ENCODE measurements around the gene GSN. TPM values are rescaled to one million over a fixed set of nuclear protein-coding genes. Genes with fewer than 3 reads are reported as not detected.
A peak's percentile ranks its signal among the peaks of the same experiment; 100 is the strongest.

Gene GSN
- total and polyA plus RNA-seq, 4 donors: 133 to 468 (median 233) TPM

GRCh38 chr9:121302341-121302740 lies 34.4 kb downstream of the GSN start:
- ATAC-seq (ENCODE audit: insufficient read depth, low FRiP score) (no peak), DNase-seq (no peak)
- H3K4me3 ChIP-seq: no peak overlapping the region
- H3K27me3 ChIP-seq (ENCODE audit: control insufficient read depth in 3 of 3, insufficient read depth in 3 of 3, low read length in 2 of 3): no peaks in the 10 kb centered on the region
- H3K4me1 ChIP-seq (ENCODE audit: control insufficient read depth in 5 of 5, insufficient read depth in 5 of 5, low read length in 5 of 5): peaks cover 0 to 16% (median 10%) of the 10 kb centered on the region in 5 donors
- H3K27ac ChIP-seq (ENCODE audit: low read depth in 1 of 2, low read length in 1 of 2): peak overlapping the region in 1 of 2 donors; percentile 8
- TF ChIP-seq, protein P1, sequence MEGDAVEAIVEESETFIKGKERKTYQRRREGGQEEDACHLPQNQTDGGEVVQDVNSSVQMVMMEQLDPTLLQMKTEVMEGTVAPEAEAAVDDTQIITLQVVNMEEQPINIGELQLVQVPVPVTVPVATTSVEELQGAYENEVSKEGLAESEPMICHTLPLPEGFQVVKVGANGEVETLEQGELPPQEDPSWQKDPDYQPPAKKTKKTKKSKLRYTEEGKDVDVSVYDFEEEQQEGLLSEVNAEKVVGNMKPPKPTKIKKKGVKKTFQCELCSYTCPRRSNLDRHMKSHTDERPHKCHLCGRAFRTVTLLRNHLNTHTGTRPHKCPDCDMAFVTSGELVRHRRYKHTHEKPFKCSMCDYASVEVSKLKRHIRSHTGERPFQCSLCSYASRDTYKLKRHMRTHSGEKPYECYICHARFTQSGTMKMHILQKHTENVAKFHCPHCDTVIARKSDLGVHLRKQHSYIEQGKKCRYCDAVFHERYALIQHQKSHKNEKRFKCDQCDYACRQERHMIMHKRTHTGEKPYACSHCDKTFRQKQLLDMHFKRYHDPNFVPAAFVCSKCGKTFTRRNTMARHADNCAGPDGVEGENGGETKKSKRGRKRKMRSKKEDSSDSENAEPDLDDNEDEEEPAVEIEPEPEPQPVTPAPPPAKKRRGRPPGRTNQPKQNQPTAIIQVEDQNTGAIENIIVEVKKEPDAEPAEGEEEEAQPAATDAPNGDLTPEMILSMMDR (IDR thresholded peaks at IDR 0.05; ENCODE audit: control extremely low read depth, extremely low read depth): no peak
- WGBS, 2 donors: 95 to 97% methylated on average over 5 of the region's 5 CpGs
- H3K9me3 ChIP-seq (ENCODE audit: control insufficient read depth in 4 of 4, insufficient read depth in 3 of 4, low read length in 3 of 4): no peaks in the 10 kb centered on the region
- H3K9ac ChIP-seq (ENCODE audit: insufficient read depth in 1 of 2, low read length in 2 of 2): no peak overlapping the region
- H3K36me3 ChIP-seq (ENCODE audit: control insufficient read depth in 4 of 4, insufficient read depth in 4 of 4, low read length in 4 of 4): peaks cover 0 to 27% (median 3%) of the 10 kb centered on the region in 4 donors

DNA sequence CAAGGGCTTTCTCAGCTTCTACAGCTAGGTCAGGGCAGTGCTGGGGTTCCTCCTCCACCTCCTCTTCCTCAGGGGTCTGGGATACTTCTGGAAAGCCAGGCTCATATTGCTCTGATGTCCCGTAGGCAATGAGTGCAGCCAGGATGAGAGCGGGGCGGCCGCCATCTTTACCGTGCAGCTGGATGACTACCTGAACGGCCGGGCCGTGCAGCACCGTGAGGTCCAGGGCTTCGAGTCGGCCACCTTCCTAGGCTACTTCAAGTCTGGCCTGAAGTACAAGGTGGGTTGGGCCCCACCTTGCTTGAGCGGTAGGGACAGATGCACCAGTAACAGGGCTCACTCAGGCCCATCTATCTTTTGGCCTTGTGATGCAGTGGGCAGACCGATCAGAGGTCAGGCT lies 34.8 kb downstream of the GSN start:
- WGBS, 2 donors: 97 to 98% methylated on average over 13 of the region's 13 CpGs
- Histone ChIP-seq H3K27me3 (ENCODE audit: control insufficient read depth in 3 of 3, insufficient read depth in 3 of 3, low read length in 2 of 3) (no peaks in the 10 kb centered on the region), H3K36me3 (ENCODE audit: control insufficient read depth in 4 of 4, insufficient read depth in 4 of 4, low read length in 4 of 4) (peaks cover 0 to 31% (median 4%) of the 10 kb centered on the region in 4 donors), H3K27ac (ENCODE audit: low read depth in 1 of 2, low read length in 1 of 2) (peak overlapping the region in 1 of 2 donors; percentile 7), H3K4me3 (no peak overlapping the region), H3K4me1 (ENCODE audit: control insufficient read depth in 5 of 5, insufficient read depth in 5 of 5, low read length in 5 of 5) (peaks cover 0 to 16% (median 10%) of the 10 kb centered on the region in 5 donors), H3K9me3 (ENCODE audit: control insufficient read depth in 4 of 4, insufficient read depth in 3 of 4, low read length in 3 of 4) (no peaks in the 10 kb centered on the region), H3K9ac (ENCODE audit: insufficient read depth in 1 of 2, low read length in 2 of 2) (no peak overlapping the region)
- ATAC-seq (ENCODE audit: insufficient read depth, low FRiP score): no peak
- DNase-seq: no peak
- TF ChIP-seq, protein P1 (IDR thresholded peaks at IDR 0.05; ENCODE audit: control extremely low read depth, extremely low read depth): no peak

DNA sequence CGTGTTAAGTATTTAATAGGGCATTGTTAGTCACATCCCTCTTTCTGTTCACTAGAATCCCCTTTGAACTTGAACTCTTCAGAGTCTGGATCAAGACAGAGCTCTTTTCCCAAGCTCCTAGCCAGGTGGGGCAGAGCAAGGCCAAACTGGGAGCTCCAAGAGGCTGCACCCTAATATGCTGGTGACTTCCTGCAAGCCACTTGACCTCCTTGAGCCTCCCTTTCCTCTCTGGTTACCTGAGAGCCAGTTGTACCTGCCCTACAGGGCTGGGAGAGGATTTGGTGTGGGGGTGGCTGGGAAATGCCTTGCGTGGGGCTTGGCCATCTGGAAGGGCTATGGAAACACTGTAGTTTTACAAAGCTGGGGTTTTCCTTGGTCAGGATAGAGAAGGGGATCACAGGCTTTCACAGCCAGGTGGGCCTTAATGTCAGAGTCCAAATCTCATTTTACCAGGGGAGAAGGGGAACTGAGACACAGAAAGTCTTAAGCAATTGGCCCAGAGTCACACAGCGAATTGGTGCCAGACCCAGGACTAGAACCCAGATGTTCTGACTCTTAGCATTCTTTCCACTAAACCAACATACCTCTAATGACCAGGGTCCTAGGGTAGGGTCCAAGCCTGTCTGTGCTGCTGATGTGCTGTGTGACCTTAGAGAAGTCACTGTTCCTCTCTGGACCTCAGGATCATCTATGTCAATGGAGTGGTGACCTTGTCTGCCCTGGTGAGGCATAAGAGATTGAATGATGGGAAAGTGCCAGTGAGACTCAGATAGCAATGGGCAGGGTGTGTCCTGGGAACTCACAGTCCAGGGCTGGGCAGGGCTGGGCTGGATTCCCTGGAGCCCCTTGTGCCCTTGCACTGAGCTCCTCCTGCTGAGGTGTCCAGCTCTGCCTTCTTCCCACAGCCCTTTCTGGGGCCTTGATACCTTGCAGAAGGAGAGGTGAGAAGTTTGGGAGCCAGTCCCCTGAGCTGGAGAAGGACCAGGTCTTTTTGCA lies 35.8 kb downstream of the GSN start:
- Histone ChIP-seq H3K36me3 (ENCODE audit: control insufficient read depth in 4 of 4, insufficient read depth in 4 of 4, low read length in 4 of 4) (peaks cover 0 to 39% (median 5%) of the 10 kb centered on the region in 4 donors), H3K4me3 (no peak overlapping the region), H3K27ac (ENCODE audit: low read depth in 1 of 2, low read length in 1 of 2) (peak overlapping the region in 1 of 2 donors; percentile 7), H3K9me3 (ENCODE audit: control insufficient read depth in 4 of 4, insufficient read depth in 3 of 4, low read length in 3 of 4) (no peaks in the 10 kb centered on the region), H3K27me3 (ENCODE audit: control insufficient read depth in 3 of 3, insufficient read depth in 3 of 3, low read length in 2 of 3) (no peaks in the 10 kb centered on the region), H3K9ac (ENCODE audit: insufficient read depth in 1 of 2, low read length in 2 of 2) (no peak overlapping the region), H3K4me1 (ENCODE audit: control insufficient read depth in 5 of 5, insufficient read depth in 5 of 5, low read length in 5 of 5) (peaks cover 0 to 16% (median 6%) of the 10 kb centered on the region in 5 donors)
- 79 to 90% methylated on average over 3 of the region's 3 CpGs for WGBS, 2 donors
- ATAC-seq (ENCODE audit: insufficient read depth, low FRiP score) (peak; percentile 20), DNase-seq (no peak)
- TF ChIP-seq, protein P1 (IDR thresholded peaks at IDR 0.05; ENCODE audit: control extremely low read depth, extremely low read depth): no peak
